Right lobe of liver (tissue), 4 donors: ENCODE results near the gene CNOT2.

Source experiments
- POLR2A ChIP-seq: fragments of 450-650 bp; IDR thresholded peaks from one replicate; pipeline ENCODE4 v1.6.1; 2017; ENCODE audit warnings: antibody characterized with exemption, mild to moderate bottlenecking
- TF ChIP-seq, protein P1 (sequence below), 4 donors: fragments of 200-600 bp in 3 of 4; fragments of 450-650 bp in 1 of 4; IDR thresholded peaks; one replicate each; pipeline versions ENCODE4 v1.5.1 to v1.8.0; 2016 to 2022; ENCODE audit warnings: antibody characterized with exemption in 4 of 4, mild to moderate bottlenecking in 2 of 4
- donor health status: DM: no; HTN: no; CAD: no.
- donor health status: DM: no; HTN: no; CAD: no.
- donor health status: DM: no; HTN: yes; CAD: no.

DNA sequence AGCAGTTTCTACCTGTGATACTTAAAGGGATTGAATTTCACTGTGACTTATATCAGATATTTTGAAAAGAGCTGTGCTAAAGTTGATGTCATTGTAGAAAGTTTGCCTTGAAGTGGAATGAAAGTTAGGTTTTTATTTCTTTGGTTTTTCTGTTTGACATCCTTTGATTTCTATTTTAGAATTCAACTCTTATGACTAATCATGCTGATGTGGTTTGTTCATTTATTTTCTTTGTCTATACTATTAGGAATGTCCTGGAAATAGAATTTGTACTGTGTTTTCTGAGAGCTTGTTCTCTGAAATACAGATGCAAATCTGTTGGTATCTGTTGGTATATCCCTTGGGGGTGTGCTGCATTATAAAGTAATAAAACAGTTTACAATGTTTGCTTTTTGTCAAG lies 3.3 kb downstream of the CNOT2 start:
- TF ChIP-seq, protein P1, sequence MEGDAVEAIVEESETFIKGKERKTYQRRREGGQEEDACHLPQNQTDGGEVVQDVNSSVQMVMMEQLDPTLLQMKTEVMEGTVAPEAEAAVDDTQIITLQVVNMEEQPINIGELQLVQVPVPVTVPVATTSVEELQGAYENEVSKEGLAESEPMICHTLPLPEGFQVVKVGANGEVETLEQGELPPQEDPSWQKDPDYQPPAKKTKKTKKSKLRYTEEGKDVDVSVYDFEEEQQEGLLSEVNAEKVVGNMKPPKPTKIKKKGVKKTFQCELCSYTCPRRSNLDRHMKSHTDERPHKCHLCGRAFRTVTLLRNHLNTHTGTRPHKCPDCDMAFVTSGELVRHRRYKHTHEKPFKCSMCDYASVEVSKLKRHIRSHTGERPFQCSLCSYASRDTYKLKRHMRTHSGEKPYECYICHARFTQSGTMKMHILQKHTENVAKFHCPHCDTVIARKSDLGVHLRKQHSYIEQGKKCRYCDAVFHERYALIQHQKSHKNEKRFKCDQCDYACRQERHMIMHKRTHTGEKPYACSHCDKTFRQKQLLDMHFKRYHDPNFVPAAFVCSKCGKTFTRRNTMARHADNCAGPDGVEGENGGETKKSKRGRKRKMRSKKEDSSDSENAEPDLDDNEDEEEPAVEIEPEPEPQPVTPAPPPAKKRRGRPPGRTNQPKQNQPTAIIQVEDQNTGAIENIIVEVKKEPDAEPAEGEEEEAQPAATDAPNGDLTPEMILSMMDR (IDR thresholded peaks at IDR 0.05), result no peak
- TF ChIP-seq POLR2A, result no peak
